A673 (cell line): ENCODE data around the gene SMYD3. TPM values are rescaled to one million over a fixed set of nuclear protein-coding genes. Genes with fewer than 3 reads are reported as not detected.

Experiments
- BruUV-seq: library from RNA; stranded (reverse); fragments of 400-500 nt; replicated peaks from 2 replicates; lab custom pipeline; 2021; lab: Mats Ljungman, UMichigan
- CTCF ChIA-PET: fragments of 300-600 bp; sonication (Branson Sonifier 250); formaldehyde crosslinking; loops from one replicate; lab custom pipeline; 2022; ENCODE audit warnings: antibody characterized with exemption; lab: Charles Lee
- POLR2A ChIA-PET: fragments of 300-600 bp; sonication (Branson Sonifier 250); formaldehyde crosslinking; loops from one replicate; lab custom pipeline; 2022; ENCODE audit warnings: antibody characterized with exemption; ENCODE audit not compliant: low non-redundant PET; lab: Charles Lee
- DNase-seq: peaks from one replicate; pipeline ENCODE4 v3.0.0-alpha.2; 2015; ENCODE audit warnings: low spot score
- H3K27ac ChIP-seq: fragments of 200-600 bp; sonication (generic); 2 replicates; pipeline ENCODE4 v1.5.1; 2016; ENCODE audit warnings: mixed run types, low read depth, mild to moderate bottlenecking, mixed read lengths, antibody characterized with exemption, low read length; ENCODE audit not compliant: poor library complexity, severe bottlenecking
- H3K27me3 ChIP-seq: fragments of 200-600 bp; sonication (generic); replicated peaks from 2 replicates; pipeline ENCODE4 v1.6.1; 2017; ENCODE audit warnings: mixed run types, low read depth, mild to moderate bottlenecking, mixed read lengths, antibody characterized with exemption, low read length; ENCODE audit not compliant: insufficient read depth, poor library complexity
- H3K36me3 ChIP-seq: fragments of 200-600 bp; sonication (generic); 2 replicates; pipeline ENCODE4 v1.6.1; 2016; ENCODE audit warnings: mixed run types, mild to moderate bottlenecking, mixed read lengths, antibody characterized with exemption, low read length; ENCODE audit not compliant: insufficient read depth, poor library complexity, severe bottlenecking
- H3K4me1 ChIP-seq: fragments of 200-600 bp; sonication (generic); 2 replicates; pipeline ENCODE4 v1.6.1; 2017; ENCODE audit warnings: mixed run types, mild to moderate bottlenecking, mixed read lengths, antibody characterized with exemption, low read length; ENCODE audit not compliant: insufficient read depth, poor library complexity, severe bottlenecking
- H3K4me3 ChIP-seq: fragments of 200-600 bp; sonication (generic); 2 replicates; pipeline ENCODE4 v1.5.1; 2016; ENCODE audit warnings: low read depth, mixed run types, mild to moderate bottlenecking, mixed read lengths, low read length; ENCODE audit not compliant: poor library complexity, severe bottlenecking
- H3K9me3 ChIP-seq: fragments of 200-600 bp; sonication (generic); 2 replicates; pipeline ENCODE4 v1.6.1; 2016; ENCODE audit warnings: mixed run types, low read depth, mild to moderate bottlenecking, mixed read lengths, antibody characterized with exemption, low read length; ENCODE audit not compliant: poor library complexity, severe bottlenecking
- CTCF ChIP-seq: fragments of 300-800, 200-600 bp; sonication (generic); conservative IDR thresholded peaks from 2 replicates; pipeline ENCODE4 v1.5.1; 2017; ENCODE audit warnings: low read depth, mild to moderate bottlenecking, antibody characterized with exemption, low read length, moderate library complexity, mixed read lengths
- EZH2 ChIP-seq: fragments of 200-600 bp; sonication (generic); IDR thresholded peaks from 2 replicates; pipeline ENCODE4 v1.6.1; 2017; ENCODE audit warnings: borderline replicate concordance, low read depth, mild to moderate bottlenecking, mixed read lengths, antibody characterized with exemption, low read length; ENCODE audit not compliant: poor library complexity, severe bottlenecking
- intact Hi-C: fragments of 100-400 bp; cut with micrococcal nuclease; formaldehyde crosslinking; loops from one replicate; pipeline ENCODE4 v1.10.0; 2022; ENCODE audit not compliant: unreplicated experiment
- total RNA-seq: library from RNA; stranded (reverse); gene quantifications from 2 replicates; pipeline ENCODE4 v1.2.3, GENCODE V29; 2021

SMYD3 gene
- total RNA-seq, 1 experiment from 2014 or later = 29.0 TPM

GRCh38 chr1:245803666-245804037, 703.4 kb downstream of the SMYD3 start:
- Histone ChIP-seq H3K36me3 (no peaks in the 10 kb centered on the region), H3K9me3 (no peaks in the 10 kb centered on the region), H3K27ac (no peak overlapping the region), H3K27me3 (no peaks in the 10 kb centered on the region), H3K4me3 (no peak overlapping the region), H3K4me1 (peaks cover 3% of the 10 kb centered on the region)
- no peak for DNase-seq
- POLR2A ChIA-PET = no interaction called here
- TF ChIP-seq CTCF (no peak), EZH2 (no peak)
- BruUV-seq = no TSS peak
- CTCF ChIA-PET = no interaction called here
- intact Hi-C loops = no loop called here

GRCh38 chr1:245802941-245803665, 704.0 kb downstream of the SMYD3 start:
- ChIA-PET POLR2A (no interaction called here), CTCF (no interaction called here)
- H3K4me1 ChIP-seq = peaks cover 3% of the 10 kb centered on the region
- no TSS peak for BruUV-seq
- H3K36me3 ChIP-seq = no peaks in the 10 kb centered on the region
- no peak overlapping the region for H3K4me3 ChIP-seq
- no peak for DNase-seq
- H3K9me3 ChIP-seq = no peaks in the 10 kb centered on the region
- no peak overlapping the region for H3K27ac ChIP-seq
- intact Hi-C loops = no loop called here
- H3K27me3 ChIP-seq = no peaks in the 10 kb centered on the region
- TF ChIP-seq EZH2 (no peak), CTCF (no peak)

- intact Hi-C loops = no loop called here
- Histone ChIP-seq H3K4me1 (no peaks in the 10 kb centered on the region), H3K9me3 (no peaks in the 10 kb centered on the region), H3K27me3 (no peaks in the 10 kb centered on the region), H3K27ac (no peak overlapping the region), H3K4me3 (no peak overlapping the region), H3K36me3 (no peaks in the 10 kb centered on the region)
- ChIA-PET CTCF (no interaction called here), POLR2A (no interaction called here)
- BruUV-seq = no TSS peak
- TF ChIP-seq EZH2 (no peak), CTCF (no peak)
- no peak for DNase-seq
Observed at GRCh38 chr1:245800901-245801605, 706.0 kb downstream of the SMYD3 start.
